ENCODE data around the gene SEC22C. TPM values are rescaled to one million over a fixed set of nuclear protein-coding genes. Genes with fewer than 3 reads are reported as not detected.

SEC22C gene
- total RNA-seq, 6 donors from 2014 or later, result 36.3 to 59.7 (median 50.6) TPM

DNA sequence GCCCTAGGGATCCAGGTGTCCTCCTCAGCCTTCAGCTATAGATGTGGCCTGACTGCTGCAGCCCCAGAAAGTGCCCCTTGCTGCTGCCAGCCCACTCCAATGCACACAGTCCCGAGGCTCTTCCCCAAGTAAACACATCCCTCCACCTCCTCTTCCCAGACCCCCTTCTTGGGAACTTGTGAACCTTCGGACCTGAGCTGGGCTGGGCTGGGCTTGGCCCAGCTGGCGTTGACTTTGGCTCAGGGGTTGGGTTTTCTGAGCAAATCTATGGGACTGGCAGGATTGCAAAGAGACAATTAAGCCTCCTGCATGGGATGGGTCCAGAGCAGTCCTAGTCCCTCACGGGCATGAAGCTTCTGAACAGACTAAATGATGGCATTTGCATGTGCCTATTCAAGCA, 64.7 kb downstream of the SEC22C start:
- Histone ChIP-seq H3K4me1 (peaks cover 54 to 72% (median 59%) of the 10 kb centered on the region in 4 donors), H3K27ac (peak overlapping the region; percentile 76 to 93 (median 82)), H3K4me3 (no peak overlapping the region), H3K27me3 (no peaks in the 10 kb centered on the region), H3K9me3 (no peaks in the 10 kb centered on the region), H3K36me3 (peaks cover 0 to 77% (median 11%) of the 10 kb centered on the region in 4 donors)
- 35 to 46% methylated on average over 4 of the region's 4 CpGs for WGBS, 2 donors
- no peak for TF ChIP-seq EP300 (IDR thresholded peaks at IDR 0.05)
- DNase-seq (no peak), ATAC-seq (ENCODE audit: low FRiP score in 2 of 2) (no peak)

DNA sequence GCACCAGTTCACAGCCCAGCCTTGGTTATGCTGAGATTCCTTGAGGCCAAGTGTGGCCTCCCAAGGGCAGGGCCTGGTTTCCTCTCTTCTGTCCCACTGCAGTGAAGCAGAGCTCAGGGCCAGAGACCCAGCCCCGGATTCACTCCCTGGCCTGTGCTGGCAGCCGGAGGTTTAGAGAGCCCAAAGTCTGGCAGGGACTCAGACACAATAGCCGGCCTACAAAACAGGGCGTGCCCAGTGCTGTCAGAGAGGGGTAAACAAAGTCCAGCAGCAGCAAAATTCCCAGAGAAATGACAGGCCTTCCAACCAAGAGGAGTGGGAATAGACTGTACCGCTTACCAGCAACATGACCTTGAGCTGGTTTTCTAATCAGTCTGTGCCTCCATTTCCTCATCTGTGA, 65.3 kb downstream of the SEC22C start:
- Histone ChIP-seq H3K9me3 (no peaks in the 10 kb centered on the region), H3K27me3 (no peaks in the 10 kb centered on the region), H3K4me1 (peaks cover 60 to 79% (median 62%) of the 10 kb centered on the region in 4 donors), H3K27ac (peak overlapping the region; percentile 76 to 93 (median 82)), H3K36me3 (peaks cover 0 to 81% (median 9%) of the 10 kb centered on the region in 4 donors), H3K4me3 (no peak overlapping the region)
- TF ChIP-seq POLR2A (IDR thresholded peaks at IDR 0.05) (peak in 1 of 4 donors; percentile 18), EP300 (IDR thresholded peaks at IDR 0.05) (peak in 1 of 4 donors; percentile 3), POLR2AphosphoS5 (IDR thresholded peaks at IDR 0.05) (peak in 1 of 2 donors; percentile 59)
- TF ChIP-seq, protein P1, sequence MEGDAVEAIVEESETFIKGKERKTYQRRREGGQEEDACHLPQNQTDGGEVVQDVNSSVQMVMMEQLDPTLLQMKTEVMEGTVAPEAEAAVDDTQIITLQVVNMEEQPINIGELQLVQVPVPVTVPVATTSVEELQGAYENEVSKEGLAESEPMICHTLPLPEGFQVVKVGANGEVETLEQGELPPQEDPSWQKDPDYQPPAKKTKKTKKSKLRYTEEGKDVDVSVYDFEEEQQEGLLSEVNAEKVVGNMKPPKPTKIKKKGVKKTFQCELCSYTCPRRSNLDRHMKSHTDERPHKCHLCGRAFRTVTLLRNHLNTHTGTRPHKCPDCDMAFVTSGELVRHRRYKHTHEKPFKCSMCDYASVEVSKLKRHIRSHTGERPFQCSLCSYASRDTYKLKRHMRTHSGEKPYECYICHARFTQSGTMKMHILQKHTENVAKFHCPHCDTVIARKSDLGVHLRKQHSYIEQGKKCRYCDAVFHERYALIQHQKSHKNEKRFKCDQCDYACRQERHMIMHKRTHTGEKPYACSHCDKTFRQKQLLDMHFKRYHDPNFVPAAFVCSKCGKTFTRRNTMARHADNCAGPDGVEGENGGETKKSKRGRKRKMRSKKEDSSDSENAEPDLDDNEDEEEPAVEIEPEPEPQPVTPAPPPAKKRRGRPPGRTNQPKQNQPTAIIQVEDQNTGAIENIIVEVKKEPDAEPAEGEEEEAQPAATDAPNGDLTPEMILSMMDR (IDR thresholded peaks at IDR 0.05), result no peak
- WGBS, 2 donors, result 55 to 58% methylated on average over 5 of the region's 5 CpGs
- DNase-seq, result peak in 1 of 2 donors; percentile 33
- no peak for ATAC-seq (ENCODE audit: low FRiP score in 2 of 2)

DNA sequence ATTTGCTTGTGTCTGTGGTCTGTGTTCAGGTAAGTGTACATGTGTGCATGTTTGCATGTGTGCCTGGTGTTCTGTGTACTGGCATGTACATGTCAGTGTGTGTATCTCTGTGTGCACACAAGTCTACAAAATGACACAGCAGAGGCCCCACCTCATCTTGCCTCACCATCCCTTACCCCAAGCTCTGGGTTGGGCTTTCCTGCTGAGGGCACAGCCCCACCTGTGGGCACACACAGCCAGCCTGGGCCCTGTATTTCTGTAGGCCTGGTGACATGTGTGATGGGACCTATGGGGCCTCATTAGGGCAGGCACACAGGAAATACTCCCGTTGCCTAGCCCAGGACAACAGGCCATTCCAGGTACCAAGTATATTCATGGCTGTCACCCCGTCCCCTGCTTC, 65.8 kb downstream of the SEC22C start:
- ATAC-seq (ENCODE audit: low FRiP score in 2 of 2), result no peak
- Histone ChIP-seq H3K4me1 (peaks cover 61 to 80% (median 64%) of the 10 kb centered on the region in 4 donors), H3K4me3 (no peak overlapping the region), H3K27ac (peak overlapping the region; percentile 76 to 93 (median 82)), H3K36me3 (peaks cover 0 to 82% (median 8%) of the 10 kb centered on the region in 4 donors), H3K27me3 (no peaks in the 10 kb centered on the region), H3K9me3 (no peaks in the 10 kb centered on the region)
- DNase-seq, result no peak
- 63 to 74% methylated on average over 2 of the region's 2 CpGs for WGBS, 2 donors
- TF ChIP-seq POLR2AphosphoS5 (IDR thresholded peaks at IDR 0.05) (no peak), EP300 (IDR thresholded peaks at IDR 0.05) (no peak), POLR2A (IDR thresholded peaks at IDR 0.05) (no peak)
- TF ChIP-seq, protein P1 (IDR thresholded peaks at IDR 0.05), result no peak

DNA sequence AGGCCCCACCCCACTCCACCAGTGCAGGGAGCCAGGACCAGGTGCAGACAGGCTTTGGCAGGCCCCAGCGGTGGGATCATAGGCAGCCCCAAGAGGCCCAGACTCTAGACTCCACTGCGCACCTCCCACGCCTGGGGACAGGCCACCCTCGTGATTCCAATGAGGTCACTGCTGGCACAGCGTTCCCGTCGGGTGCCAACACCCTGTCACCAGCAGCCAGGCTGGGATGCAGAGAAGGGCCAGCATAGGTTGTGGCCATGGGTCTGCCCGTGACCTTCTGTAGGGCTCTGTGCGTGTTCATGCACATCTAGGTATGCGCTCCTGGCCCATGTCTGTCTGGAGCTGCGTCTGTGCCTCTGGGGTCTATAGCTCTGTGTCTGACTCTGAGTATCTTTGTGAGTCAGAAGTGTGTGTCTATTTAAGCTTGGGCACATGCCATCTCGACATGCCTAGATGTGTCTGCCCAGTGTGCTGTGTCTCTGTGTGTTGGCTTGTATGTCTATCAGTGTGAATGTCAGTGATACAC, 66.3 kb downstream of the SEC22C start:
- ATAC-seq (ENCODE audit: low FRiP score in 2 of 2) (peak; percentile 22 to 24), DNase-seq (no peak)
- peak overlapping the region; percentile 76 to 93 (median 82) for H3K27ac ChIP-seq
- peaks cover 0 to 79% (median 8%) of the 10 kb centered on the region in 4 donors for H3K36me3 ChIP-seq
- H3K27me3 ChIP-seq, result no peaks in the 10 kb centered on the region
- peak in 1 of 2 donors; percentile 21 for TF ChIP-seq POLR2AphosphoS5 (IDR thresholded peaks at IDR 0.05)
- TF ChIP-seq, protein P1 (IDR thresholded peaks at IDR 0.05), result no peak
- H3K4me1 ChIP-seq, result peaks cover 62 to 80% (median 66%) of the 10 kb centered on the region in 4 donors
- H3K9me3 ChIP-seq, result no peaks in the 10 kb centered on the region
- no peak overlapping the region for H3K4me3 ChIP-seq
- WGBS, 2 donors, result 73% methylated on average over 12 of the region's 12 CpGs; no CpG with 5 or more reads in 1 of the 2 donors

DNA sequence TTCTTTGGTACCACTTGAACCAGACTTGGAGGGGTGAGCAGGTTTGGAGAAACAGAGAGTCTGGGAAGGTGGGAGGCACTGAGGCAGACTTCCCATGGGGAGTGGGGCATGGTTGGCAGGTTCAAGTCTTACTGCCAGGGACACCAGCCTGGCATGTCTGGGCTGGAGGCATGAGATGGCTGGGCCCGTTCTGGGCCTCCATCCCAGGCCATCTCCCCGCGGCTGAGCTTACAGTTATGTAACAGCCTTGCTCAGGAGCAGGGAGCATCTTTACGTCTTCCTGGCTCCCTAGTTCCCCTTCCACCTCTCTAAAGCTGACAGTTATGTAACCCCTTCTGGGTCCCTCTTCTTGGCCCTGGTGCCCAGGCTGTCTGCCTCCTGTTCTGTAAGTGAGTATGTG, 66.9 kb downstream of the SEC22C start:
- H3K27ac ChIP-seq, result peak overlapping the region; percentile 76 to 93 (median 82)
- H3K4me3 ChIP-seq, result no peak overlapping the region
- WGBS, 2 donors, result 45 to 57% methylated on average over 3 to 4 of the region's 4 CpGs
- H3K4me1 ChIP-seq, result peaks cover 60 to 79% (median 66%) of the 10 kb centered on the region in 4 donors
- H3K9me3 ChIP-seq, result no peaks in the 10 kb centered on the region
- no peak for TF ChIP-seq POLR2AphosphoS5 (IDR thresholded peaks at IDR 0.05)
- peaks cover 0 to 79% (median 8%) of the 10 kb centered on the region in 4 donors for H3K36me3 ChIP-seq
- H3K27me3 ChIP-seq, result no peaks in the 10 kb centered on the region
- DNase-seq (no peak), ATAC-seq (ENCODE audit: low FRiP score in 2 of 2) (no peak)

DNA sequence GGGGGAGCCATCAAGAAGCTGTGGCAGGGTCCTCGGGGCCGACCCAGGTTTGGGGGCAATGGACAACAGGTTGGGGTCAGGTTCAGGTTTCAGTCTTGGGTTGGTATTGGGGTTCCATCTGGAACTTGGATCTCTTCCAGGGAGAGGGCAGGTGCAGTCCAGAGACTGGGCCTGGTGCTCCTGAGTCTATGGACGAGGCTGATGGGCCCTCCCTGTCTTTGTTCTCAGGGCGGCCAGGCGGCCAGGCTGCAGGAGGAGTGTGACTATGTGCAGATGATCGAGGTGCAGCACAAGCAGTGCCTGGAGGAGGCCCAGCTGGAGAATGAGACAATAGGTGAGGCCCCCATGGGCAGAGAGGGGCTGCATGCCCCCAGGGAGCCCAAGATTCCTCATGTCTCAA, 68.2 kb downstream of the SEC22C start:
- H3K4me1 ChIP-seq, result peaks cover 49 to 87% (median 68%) of the 10 kb centered on the region in 4 donors
- peak overlapping the region; percentile 16 to 93 (median 82) for H3K27ac ChIP-seq
- no peak for ATAC-seq (ENCODE audit: low FRiP score in 2 of 2)
- TF ChIP-seq POLR2AphosphoS5 (IDR thresholded peaks at IDR 0.05) (no peak), EP300 (IDR thresholded peaks at IDR 0.05) (no peak), POLR2A (IDR thresholded peaks at IDR 0.05) (no peak)
- TF ChIP-seq, protein P1 (IDR thresholded peaks at IDR 0.05), result no peak
- DNase-seq, result no peak
- H3K4me3 ChIP-seq, result no peak overlapping the region
- 80 to 85% methylated on average over 5 to 6 of the region's 6 CpGs for WGBS, 2 donors
- no peaks in the 10 kb centered on the region for H3K9me3 ChIP-seq
- peaks cover 0 to 66% (median 5%) of the 10 kb centered on the region in 4 donors for H3K36me3 ChIP-seq
- no peaks in the 10 kb centered on the region for H3K27me3 ChIP-seq
